ENCODE data around the gene WDR47.
"Not testable (repeated sequence)": the region's sequence is repeated elsewhere in the genome, so short reads cannot be mapped to it uniquely, and the experiment has no call there.

WDR47 gene

GRCh38 chr1:109059026-109059425 lies 17.1 kb upstream of the WDR47 start:
- no peak for TF ChIP-seq CTCF (IDR thresholded peaks at IDR 0.05; ENCODE audit: control insufficient read depth, extremely low read depth, insufficient read depth)
- no peak for DNase-seq (ENCODE audit: low read depth)
- no peak overlapping the region for H3K4me3 ChIP-seq (ENCODE audit: low read depth, low read length)

GRCh38 chr1:109056064-109056463 lies 14.2 kb upstream of the WDR47 start:
- no peak for DNase-seq (ENCODE audit: low read depth)
- TF ChIP-seq CTCF (IDR thresholded peaks at IDR 0.05; ENCODE audit: control insufficient read depth, extremely low read depth, insufficient read depth), result no peak
- no peak overlapping the region for H3K4me3 ChIP-seq (ENCODE audit: low read depth, low read length)

DNA sequence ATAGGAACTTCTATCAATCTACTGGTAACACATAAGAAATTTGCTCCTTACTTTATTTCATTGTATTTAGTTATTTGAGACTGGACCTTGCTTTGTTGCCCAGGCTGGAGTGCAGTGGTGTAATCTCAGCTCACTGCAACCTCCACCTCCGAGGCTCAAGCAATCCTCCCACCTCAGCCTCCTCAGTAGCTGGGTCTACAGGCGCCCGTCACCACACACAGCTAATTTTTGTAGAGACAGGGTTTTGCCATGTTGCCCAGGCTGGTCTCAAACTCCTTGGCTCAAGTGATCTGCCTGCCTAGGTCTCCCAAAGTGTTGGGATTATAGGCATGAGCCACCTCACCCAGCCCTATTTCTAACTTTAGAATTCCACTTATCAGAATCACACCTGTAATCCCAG lies 10.2 kb upstream of the WDR47 start:
- not testable (repeated sequence) for H3K4me3 ChIP-seq (ENCODE audit: low read depth, low read length); DNase-seq (ENCODE audit: low read depth)

DNA sequence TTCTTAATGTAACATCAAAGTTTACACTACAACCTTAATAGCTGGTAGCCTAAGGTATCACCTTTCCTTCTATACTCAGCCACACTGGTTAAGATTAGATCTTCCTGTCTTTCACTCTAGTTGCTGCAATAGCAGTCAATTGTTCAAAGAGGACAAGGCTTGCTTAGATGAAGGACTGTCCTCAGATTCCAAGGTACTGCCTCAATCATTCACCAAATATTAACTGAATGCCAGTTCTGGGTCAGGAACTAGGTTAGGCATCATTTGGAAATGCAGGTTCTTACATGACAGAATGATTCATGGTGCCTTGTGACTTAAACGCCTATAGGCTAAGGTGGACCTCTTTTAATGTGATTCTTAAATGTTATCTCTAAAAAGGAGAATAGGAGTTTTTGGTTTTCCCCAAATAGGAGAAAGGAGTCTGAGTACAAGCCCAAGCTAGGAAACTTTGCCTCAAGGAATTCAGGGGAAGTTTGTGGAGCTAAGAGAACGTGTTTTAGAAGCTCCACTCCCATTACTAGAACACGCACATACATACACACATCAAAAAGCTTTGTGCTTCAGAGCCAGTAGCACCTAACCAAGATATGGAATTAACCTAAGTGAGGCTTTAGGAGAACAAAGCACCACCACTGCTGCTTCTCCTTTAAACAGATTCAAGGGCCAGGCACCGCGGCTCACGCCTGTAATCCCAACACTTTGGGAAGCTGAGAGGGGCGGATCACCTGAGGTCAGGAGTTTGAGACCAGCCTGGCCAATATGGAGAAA lies 8.5 kb upstream of the WDR47 start:
- no peak for DNase-seq (ENCODE audit: low read depth)
- no peak for TF ChIP-seq CTCF (IDR thresholded peaks at IDR 0.05; ENCODE audit: control insufficient read depth, extremely low read depth, insufficient read depth)
- no peak overlapping the region for H3K4me3 ChIP-seq (ENCODE audit: low read depth, low read length)

GRCh38 chr1:109048335-109048734 lies 6.4 kb upstream of the WDR47 start:
- TF ChIP-seq CTCF (IDR thresholded peaks at IDR 0.05; ENCODE audit: control insufficient read depth, extremely low read depth, insufficient read depth), result no peak
- DNase-seq (ENCODE audit: low read depth), result no peak
- no peak overlapping the region for H3K4me3 ChIP-seq (ENCODE audit: low read depth, low read length)

- H3K4me3 ChIP-seq (ENCODE audit: low read depth, low read length), result no peak overlapping the region
- no peak for TF ChIP-seq CTCF (IDR thresholded peaks at IDR 0.05; ENCODE audit: control insufficient read depth, extremely low read depth, insufficient read depth)
- no peak for DNase-seq (ENCODE audit: low read depth)
Observed at GRCh38 chr1:109047339-109047738, 5.4 kb upstream of the WDR47 start.

DNA sequence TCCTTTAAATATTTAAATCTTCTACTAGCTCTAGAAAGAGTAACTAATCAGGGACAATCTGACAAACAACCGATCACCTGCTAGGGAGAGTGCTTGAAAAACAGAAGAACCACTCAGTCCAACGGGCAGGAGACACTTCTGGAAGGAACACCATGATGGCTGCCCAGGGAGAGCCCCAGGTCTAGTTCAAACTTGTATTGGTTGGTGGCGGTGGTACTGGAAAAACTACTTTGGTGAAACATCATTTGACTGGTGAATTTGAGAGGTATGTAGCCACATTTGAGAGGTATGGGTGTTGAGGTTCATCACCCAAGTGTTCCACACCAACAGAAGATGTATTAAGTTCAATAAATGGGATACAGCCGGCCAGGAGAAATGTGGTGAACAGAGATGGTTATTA lies 4.8 kb upstream of the WDR47 start:
- TF ChIP-seq CTCF (IDR thresholded peaks at IDR 0.05; ENCODE audit: control insufficient read depth, extremely low read depth, insufficient read depth), result no peak
- no peak for DNase-seq (ENCODE audit: low read depth)
- no peak overlapping the region for H3K4me3 ChIP-seq (ENCODE audit: low read depth, low read length)

Data from LNCaP clone FGC (cell line).